ENCODE results near the gene CTDP1. TPM values are rescaled to one million over a fixed set of nuclear protein-coding genes. Genes with fewer than 3 reads are reported as not detected.

Gene CTDP1
- total RNA-seq, 3 donors from 2014 or later: 15.0 to 21.0 (median 19.9) TPM

- no peaks in the 10 kb centered on the region for H3K9me3 ChIP-seq
- no peak overlapping the region for H3K4me3 ChIP-seq
- intact Hi-C loops (cut with DNase I; ENCODE audit: low total_unique reads): no loop called here
These were observed 120.2 kb downstream of the CTDP1 start for GRCh38 chr18:79799619-79800370.

GRCh38 chr18:79800371-79801180, 121.0 kb downstream of the CTDP1 start:
- H3K4me3 ChIP-seq: no peak overlapping the region
- H3K9me3 ChIP-seq: no peaks in the 10 kb centered on the region
- peaks cover 17 to 47% of the 10 kb centered on the region in 2 donors for H3K27me3 ChIP-seq
- DNase-seq (ENCODE audit: low spot score in 2 of 2): peak in 1 of 2 donors; percentile 45
- H3K36me3 ChIP-seq: no peaks in the 10 kb centered on the region
- TF ChIP-seq POLR2AphosphoS5 (IDR thresholded peaks at IDR 0.05): no peak
- no peak for TF ChIP-seq CTCF (IDR thresholded peaks at IDR 0.05)
- TF ChIP-seq POLR2A (IDR thresholded peaks at IDR 0.05): no peak
- peaks cover 2 to 8% of the 10 kb centered on the region in 2 donors for H3K4me1 ChIP-seq
- intact Hi-C loops (cut with DNase I; ENCODE audit: low total_unique reads): no loop called here
- H3K27ac ChIP-seq: no peak overlapping the region

More at GRCh38 chr18:79799619-79800370, 120.2 kb downstream of the CTDP1 start:
- Histone ChIP-seq H3K36me3 (no peaks in the 10 kb centered on the region), H3K4me1 (peaks cover 2 to 8% of the 10 kb centered on the region in 2 donors), H3K27me3 (peaks cover 17 to 47% of the 10 kb centered on the region in 2 donors), H3K27ac (no peak overlapping the region)
- peak in 1 of 2 donors; percentile 43 for DNase-seq (ENCODE audit: low spot score in 2 of 2)
- TF ChIP-seq POLR2A (IDR thresholded peaks at IDR 0.05): no peak

GRCh38 chr18:79801217-79801616, 121.6 kb downstream of the CTDP1 start:
- Histone ChIP-seq H3K36me3 (no peaks in the 10 kb centered on the region), H3K27ac (no peak overlapping the region), H3K4me3 (no peak overlapping the region), H3K27me3 (peaks cover 17 to 47% of the 10 kb centered on the region in 2 donors), H3K9me3 (no peaks in the 10 kb centered on the region), H3K4me1 (peaks cover 2 to 8% of the 10 kb centered on the region in 2 donors)
- peak in 1 of 2 donors; percentile 15 for DNase-seq (ENCODE audit: low spot score in 2 of 2)
- intact Hi-C loops (cut with DNase I; ENCODE audit: low total_unique reads): no loop called here
- TF ChIP-seq POLR2A (IDR thresholded peaks at IDR 0.05) (no peak), POLR2AphosphoS5 (IDR thresholded peaks at IDR 0.05) (no peak), CTCF (IDR thresholded peaks at IDR 0.05) (no peak)

- Histone ChIP-seq H3K4me3 (no peak overlapping the region), H3K9me3 (no peaks in the 10 kb centered on the region), H3K4me1 (peaks cover 2 to 8% of the 10 kb centered on the region in 2 donors), H3K27me3 (peaks cover 17 to 47% of the 10 kb centered on the region in 2 donors), H3K36me3 (no peaks in the 10 kb centered on the region), H3K27ac (no peak overlapping the region)
- no peak for TF ChIP-seq CTCF (IDR thresholded peaks at IDR 0.05)
- no peak for TF ChIP-seq POLR2AphosphoS5 (IDR thresholded peaks at IDR 0.05)
- no peak for TF ChIP-seq POLR2A (IDR thresholded peaks at IDR 0.05)
- intact Hi-C loops (cut with DNase I; ENCODE audit: low total_unique reads): no loop called here
- peak in 1 of 2 donors; percentile 27 for DNase-seq (ENCODE audit: low spot score in 2 of 2)
These were observed 122.0 kb downstream of the CTDP1 start for GRCh38 chr18:79801641-79802040.

- Histone ChIP-seq H3K9me3 (no peaks in the 10 kb centered on the region), H3K27ac (no peak overlapping the region), H3K4me1 (peaks cover 2 to 8% of the 10 kb centered on the region in 2 donors), H3K36me3 (no peaks in the 10 kb centered on the region), H3K27me3 (peaks cover 17 to 44% of the 10 kb centered on the region in 2 donors), H3K4me3 (no peak overlapping the region)
- TF ChIP-seq POLR2A (IDR thresholded peaks at IDR 0.05) (no peak), CTCF (IDR thresholded peaks at IDR 0.05) (no peak), POLR2AphosphoS5 (IDR thresholded peaks at IDR 0.05) (no peak)
- peak in 1 of 2 donors; percentile 48 for DNase-seq (ENCODE audit: low spot score in 2 of 2)
- intact Hi-C loops (cut with DNase I; ENCODE audit: low total_unique reads): no loop called here
These were observed 122.7 kb downstream of the CTDP1 start for GRCh38 chr18:79802298-79802697.
